ENCODE results near the gene ADAM12. TPM values are rescaled to one million over a fixed set of nuclear protein-coding genes. Genes with fewer than 3 reads are reported as not detected.
"Not testable (repeated sequence)": the region's sequence is repeated elsewhere in the genome, so short reads cannot be mapped to it uniquely, and the experiment has no call there.

Gene ADAM12
- total RNA-seq, 2 experiments from 2014 or later = 1.2 to 1.5 TPM

GRCh38 chr10:125979976-125980375 lies 408.3 kb downstream of the ADAM12 start:
- ATAC-seq (ENCODE audit: poor library complexity) (no peak), DNase-seq (no peak)
- POLR2A ChIA-PET = no interaction called here
- Histone ChIP-seq H3K27me3 (ENCODE audit: control insufficient read depth in 1 of 2, insufficient read depth in 2 of 2, low read length in 2 of 2) (no peaks in the 10 kb centered on the region), H3K9me3 (ENCODE audit: control insufficient read depth in 1 of 2, insufficient read depth in 1 of 2, low read length in 2 of 2) (no peaks in the 10 kb centered on the region), H3K27ac (ENCODE audit: low read depth in 1 of 2, low read length in 2 of 2) (no peak overlapping the region), H3K36me3 (ENCODE audit: insufficient read depth, low read length) (no peaks in the 10 kb centered on the region), H3K4me1 (ENCODE audit: insufficient read depth, low read length) (no peaks in the 10 kb centered on the region), H3K4me3 (ENCODE audit: low read length) (no peak overlapping the region)
- H3K27ac Mint-ChIP-seq = no peak overlapping the region
- no peak overlapping the region for H3K4me3 Mint-ChIP-seq
- H3K36me3 Mint-ChIP-seq (ENCODE audit: low read depth) = no peaks in the 10 kb centered on the region
- intact Hi-C loops (cut with DNase I, micrococcal nuclease) = loop anchor here (5.0 kb wide), 1 partner anchor 407 kb away; the partner anchor contains the start of gene ADAM12 (in 2 of the 2)
- no peaks in the 10 kb centered on the region for H3K4me1 Mint-ChIP-seq (ENCODE audit: low read depth)
- no peaks in the 10 kb centered on the region for H3K9me3 Mint-ChIP-seq
- CTCF ChIA-PET = no interaction called here
- no peak for TF ChIP-seq CTCF (IDR thresholded peaks at IDR 0.05)
- H3K27me3 Mint-ChIP-seq = peaks cover 19% of the 10 kb centered on the region

GRCh38 chr10:125976960-125977605 lies 411.2 kb downstream of the ADAM12 start:
- H3K27ac ChIP-seq (ENCODE audit: low read depth in 1 of 2, low read length in 2 of 2) = no peak overlapping the region
- CTCF ChIA-PET = no interaction called here
- Mint-ChIP-seq H3K4me3 (no peak overlapping the region), H3K4me1 (ENCODE audit: low read depth) (no peaks in the 10 kb centered on the region), H3K36me3 (ENCODE audit: low read depth) (no peaks in the 10 kb centered on the region), H3K27me3 (peaks cover 13% of the 10 kb centered on the region), H3K9me3 (no peaks in the 10 kb centered on the region), H3K27ac (no peak overlapping the region)
- no peak for TF ChIP-seq CTCF (IDR thresholded peaks at IDR 0.05)
- DNase-seq (no peak), ATAC-seq (ENCODE audit: poor library complexity) (no peak)
- POLR2A ChIA-PET = no interaction called here
- H3K27me3 ChIP-seq (ENCODE audit: control insufficient read depth in 1 of 2, insufficient read depth in 2 of 2, low read length in 2 of 2) = no peaks in the 10 kb centered on the region
- no peaks in the 10 kb centered on the region for H3K9me3 ChIP-seq (ENCODE audit: control insufficient read depth in 1 of 2, insufficient read depth in 1 of 2, low read length in 2 of 2)
- no peaks in the 10 kb centered on the region for H3K36me3 ChIP-seq (ENCODE audit: insufficient read depth, low read length)
- no peaks in the 10 kb centered on the region for H3K4me1 ChIP-seq (ENCODE audit: insufficient read depth, low read length)
- no peak overlapping the region for H3K4me3 ChIP-seq (ENCODE audit: low read length)
- intact Hi-C loops (cut with DNase I, micrococcal nuclease) = no loop called here

- H3K4me3 Mint-ChIP-seq; H3K27me3 Mint-ChIP-seq; H3K9me3 ChIP-seq (ENCODE audit: control insufficient read depth in 1 of 2, insufficient read depth in 1 of 2, low read length in 2 of 2); H3K4me1 Mint-ChIP-seq (ENCODE audit: low read depth); POLR2A ChIA-PET; H3K36me3 ChIP-seq (ENCODE audit: insufficient read depth, low read length); H3K4me1 ChIP-seq (ENCODE audit: insufficient read depth, low read length); H3K36me3 Mint-ChIP-seq (ENCODE audit: low read depth); H3K27ac ChIP-seq (ENCODE audit: low read depth in 1 of 2, low read length in 2 of 2); CTCF ChIA-PET; H3K9me3 Mint-ChIP-seq; DNase-seq; ATAC-seq (ENCODE audit: poor library complexity); H3K27me3 ChIP-seq (ENCODE audit: control insufficient read depth in 1 of 2, insufficient read depth in 2 of 2, low read length in 2 of 2); intact Hi-C loops (cut with DNase I, micrococcal nuclease); H3K27ac Mint-ChIP-seq; H3K4me3 ChIP-seq (ENCODE audit: low read length): not testable (repeated sequence)
Measured at GRCh38 chr10:125970077-125970630, 418.1 kb downstream of the ADAM12 start.

- TF ChIP-seq CTCF (IDR thresholded peaks at IDR 0.05) = no peak
- peaks cover 3% of the 10 kb centered on the region for H3K9me3 Mint-ChIP-seq
- no peak overlapping the region for H3K27ac ChIP-seq (ENCODE audit: low read depth in 1 of 2, low read length in 2 of 2)
- intact Hi-C loops (cut with DNase I, micrococcal nuclease) = no loop called here
- H3K4me1 Mint-ChIP-seq (ENCODE audit: low read depth) = no peaks in the 10 kb centered on the region
- no peak overlapping the region for H3K4me3 Mint-ChIP-seq
- H3K27me3 Mint-ChIP-seq = no peaks in the 10 kb centered on the region
- no peaks in the 10 kb centered on the region for H3K4me1 ChIP-seq (ENCODE audit: insufficient read depth, low read length)
- peaks cover 0 to 9% of the 10 kb centered on the region in 2 experiments for H3K9me3 ChIP-seq (ENCODE audit: control insufficient read depth in 1 of 2, insufficient read depth in 1 of 2, low read length in 2 of 2)
- H3K36me3 ChIP-seq (ENCODE audit: insufficient read depth, low read length) = no peaks in the 10 kb centered on the region
- DNase-seq (no peak), ATAC-seq (ENCODE audit: poor library complexity) (no peak)
- H3K27me3 ChIP-seq (ENCODE audit: control insufficient read depth in 1 of 2, insufficient read depth in 2 of 2, low read length in 2 of 2) = no peaks in the 10 kb centered on the region
- no peaks in the 10 kb centered on the region for H3K36me3 Mint-ChIP-seq (ENCODE audit: low read depth)
- ChIA-PET POLR2A (no interaction called here), CTCF (no interaction called here)
- no peak overlapping the region for H3K4me3 ChIP-seq (ENCODE audit: low read length)
- H3K27ac Mint-ChIP-seq = no peak overlapping the region
Measured at GRCh38 chr10:125967533-125967932, 420.7 kb downstream of the ADAM12 start.

Data from CD4-positive, alpha-beta T cell (primary cell).